Heart left ventricle (tissue), 16 donors: ENCODE results near the gene SEMA4A. TPM values are rescaled to one million over a fixed set of nuclear protein-coding genes. Genes with fewer than 3 reads are reported as not detected.

Experiments used
- ATAC-seq, 4 donors: fragments of 200-7000 bp; cut with Tn5 transposase; one replicate each; pipeline ENCODE4 v1.9.1; 2020 to 2022; ENCODE audit warnings: moderate library complexity in 4 of 4, mild to moderate bottlenecking in 3 of 4, moderate number of reproducible peaks in 1 of 4
- DNase-seq, 5 donors: peaks; one replicate each; pipeline ENCODE4 v3.0.0-alpha.2; 2020
- H3K27ac ChIP-seq, 12 donors: fragments of 200-600 bp; sonication (generic) in 4 of 12; one replicate each; pipeline versions ENCODE4 v1.5.0 to v1.8.0; 2016 to 2022; ENCODE audit warnings: mild to moderate bottlenecking in 2 of 12
- H3K27me3 ChIP-seq, 9 donors: fragments of 200-600 bp; sonication (generic) in 2 of 9; one replicate each; pipeline versions ENCODE4 v1.5.1 to v1.8.0; 2016 to 2022; ENCODE audit warnings: mild to moderate bottlenecking in 3 of 9
- H3K36me3 ChIP-seq, 9 donors: fragments of 200-600 bp; sonication (generic) in 2 of 9; one replicate each; pipeline versions ENCODE4 v1.5.0 to v1.8.0; 2018 to 2022; ENCODE audit warnings: mild to moderate bottlenecking in 2 of 9
- H3K4me1 ChIP-seq, 12 donors: fragments of 200-600 bp; sonication (generic) in 4 of 12; one replicate each; pipeline versions ENCODE4 v1.5.0 to v1.8.0; 2016 to 2022; ENCODE audit warnings: mild to moderate bottlenecking in 3 of 12
- H3K4me3 ChIP-seq, 12 donors: fragments of 200-600 bp; sonication (generic) in 4 of 12; one replicate each; pipeline versions ENCODE4 v1.5.0 to v1.8.0; 2017 to 2022; ENCODE audit warnings: mild to moderate bottlenecking in 9 of 12, moderate library complexity in 4 of 12
- H3K9me3 ChIP-seq, 12 donors: fragments of 200-600 bp; sonication (generic) in 4 of 12; one replicate each; pipeline versions ENCODE4 v1.5.0 to v1.8.0; 2016 to 2022; ENCODE audit warnings: mild to moderate bottlenecking in 1 of 12
- POLR2A ChIP-seq, 2 donors: fragments of 450-650 bp; IDR thresholded peaks; one replicate each; pipeline ENCODE4 v1.6.1; 2017; ENCODE audit warnings: antibody characterized with exemption in 2 of 2, mild to moderate bottlenecking in 2 of 2, moderate library complexity in 2 of 2
- WGBS, 4 donors: extraction: QIAGEN DNeasy Blood & Tissue Kit in 2 of 4; methylation state at CpG; one replicate each; pipeline versions ENCODE4 v1.1.5 to v1.1.7; 2013 to 2018; 5-methylcytosine and 5-hydroxymethylcytosine counted together
- intact Hi-C, 10 donors: fragments of 100-400 bp; cut with DNase I; formaldehyde crosslinking; loops; one replicate each; pipeline versions ENCODE4 v1.11.1 to v1.14.2; 2022
- polyA plus RNA-seq, 2 donors: library from polyadenylated mRNA; stranded (reverse); fragments of 200-250 nt; gene quantifications; one replicate each; pipeline ENCODE4 v1.2.3, GENCODE V29; 2013
- total RNA-seq, 9 donors: library from RNA; depleted of rRNA in 2 of 9; stranded (reverse); fragments of >200 nt in 2 of 9; fragmentation: NEBNext Ultra II Directional in 3 of 9; extraction: Animal tissue kit (Norgen Biotek cat#: 25700) in 3 of 9; gene quantifications; one replicate each; pipeline versions ENCODE4 v1.1.0 to v1.2.4, GENCODE V29; 2016 to 2023
- TF ChIP-seq, protein P1 (sequence below), 12 donors: fragments of 200-600 bp; sonication (generic) in 4 of 12; IDR thresholded peaks; one replicate each; pipeline versions ENCODE4 v1.5.0 to v1.8.0; 2018 to 2022; ENCODE audit warnings: antibody characterized with exemption in 12 of 12, mild to moderate bottlenecking in 5 of 12
- donor health status: ischemic (EF 13 %, LVEDD 7.1; RV severe dilation, severe dysfunction).
- donor health status: healthy with polysubstance abuse.
- donor health status: DM: no; HTN: yes; CAD: no.
- donor health status: DM: no; HTN: no; CAD: no.
- donor health status: ischemic (EF 25% LVEDD 6.9; RV normal size, moderate dysfunction).
- donor health status: ischemic (EF 25% LVEDD 5.7; RV mildly dilated, moderate dysfunction).
- donor health status: healthy.
- donor health status: DM: yes; HTN: yes; CAD: no.
- donor health status: ischemic (EF 35%, LVEDD 5.7; RV mildly dilated, moderate dysfunction).
- donor health status: nonischemic (EF 11% LVEDD 7.7; RV severe dilation, severe dysfunction).
- donor health status: DM: yes; HTN: yes; CAD: no.
- donor health status: PGD.
- donor health status: ischemic (EF 29% LVEDD 5.4; RV normal size, mild dysfunction).
- donor health status: nonischemic (EF 23%, LVEDD 6.1; RV moderate dilation, normal function).

The SEMA4A gene
- total and polyA plus RNA-seq, 11 donors = 0.60 to 10.2 (median 1.6) TPM

DNA sequence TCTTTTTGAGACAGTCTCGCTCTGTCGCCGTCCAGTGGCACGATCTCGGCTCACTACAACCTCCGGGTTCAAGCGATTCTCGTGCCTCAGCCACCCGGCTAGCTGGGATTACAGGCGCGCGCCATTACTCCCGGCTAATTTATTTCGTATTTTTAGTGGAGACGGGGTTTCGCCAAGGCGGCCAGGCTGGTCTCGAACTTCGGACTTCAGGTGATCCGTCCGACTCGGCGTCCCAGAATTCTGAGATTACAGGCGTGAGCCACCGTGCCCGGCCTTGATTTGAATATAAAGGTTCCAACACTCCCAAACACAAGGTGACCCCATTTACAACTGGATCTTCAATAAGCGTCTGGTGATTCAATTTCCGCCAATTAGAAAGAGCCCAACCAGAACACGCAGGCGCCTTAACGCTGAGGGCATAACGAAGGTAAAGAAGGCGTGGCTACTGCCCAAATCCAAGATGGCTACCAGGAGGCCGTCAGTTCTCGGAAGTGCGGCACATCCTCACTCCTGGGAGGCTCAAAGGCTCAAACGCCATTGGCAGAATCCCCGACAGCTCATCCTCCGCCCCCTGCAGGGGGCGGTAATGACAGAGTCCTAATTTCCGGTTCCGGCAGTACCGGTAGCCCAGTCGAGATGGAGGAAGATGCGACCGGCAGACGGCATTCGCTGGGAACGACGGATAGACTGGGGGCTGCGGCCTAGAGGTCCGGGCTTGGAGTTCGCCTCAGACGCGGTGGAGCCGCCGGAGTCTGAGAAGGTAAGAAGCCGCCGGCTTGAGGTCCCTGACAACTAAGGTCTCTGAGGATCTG is 40.3 kb downstream of the SEMA4A start, which contains the start of gene SLC25A44:
SLC25A44 (plus strand) TSS at position 617 of the 812 bp plus-strand sequence. CDS start 5,744 bp downstream, outside the sequence.
- Histone ChIP-seq H3K27me3 (no peaks in the 10 kb centered on the region), H3K36me3 (peaks cover 0 to 26% (median 5%) of the 10 kb centered on the region in 9 donors), H3K27ac (peak within 1 kb of the TSS in 11 of 12 donors; percentile 74 to 92 (median 88)), H3K9me3 (no peaks in the 10 kb centered on the region), H3K4me3 (peak within 1 kb of the TSS; percentile 59 to 99 (median 82)), H3K4me1 (peaks cover 0 to 51% (median 27%) of the 10 kb centered on the region in 12 donors)
- peak in 1 of 2 donors; percentile 71 for TF ChIP-seq POLR2A (IDR thresholded peaks at IDR 0.05)
- TF ChIP-seq, protein P1, sequence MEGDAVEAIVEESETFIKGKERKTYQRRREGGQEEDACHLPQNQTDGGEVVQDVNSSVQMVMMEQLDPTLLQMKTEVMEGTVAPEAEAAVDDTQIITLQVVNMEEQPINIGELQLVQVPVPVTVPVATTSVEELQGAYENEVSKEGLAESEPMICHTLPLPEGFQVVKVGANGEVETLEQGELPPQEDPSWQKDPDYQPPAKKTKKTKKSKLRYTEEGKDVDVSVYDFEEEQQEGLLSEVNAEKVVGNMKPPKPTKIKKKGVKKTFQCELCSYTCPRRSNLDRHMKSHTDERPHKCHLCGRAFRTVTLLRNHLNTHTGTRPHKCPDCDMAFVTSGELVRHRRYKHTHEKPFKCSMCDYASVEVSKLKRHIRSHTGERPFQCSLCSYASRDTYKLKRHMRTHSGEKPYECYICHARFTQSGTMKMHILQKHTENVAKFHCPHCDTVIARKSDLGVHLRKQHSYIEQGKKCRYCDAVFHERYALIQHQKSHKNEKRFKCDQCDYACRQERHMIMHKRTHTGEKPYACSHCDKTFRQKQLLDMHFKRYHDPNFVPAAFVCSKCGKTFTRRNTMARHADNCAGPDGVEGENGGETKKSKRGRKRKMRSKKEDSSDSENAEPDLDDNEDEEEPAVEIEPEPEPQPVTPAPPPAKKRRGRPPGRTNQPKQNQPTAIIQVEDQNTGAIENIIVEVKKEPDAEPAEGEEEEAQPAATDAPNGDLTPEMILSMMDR (IDR thresholded peaks at IDR 0.05) = peak; percentile 35 to 82 (median 66)
- ATAC-seq (peak; percentile 99 to 100 (median 100)), DNase-seq (peak; percentile 96 to 97 (median 97))
- WGBS, 4 donors = 2 to 6% (median 5%) methylated on average over 57 to 59 of the region's 59 CpGs
- intact Hi-C loops = loop anchor here in 2 of 10 donors (2.0 to 5.0 kb wide), 3 partner anchors 19 to 46 kb away; partner anchors contain the start of gene PMF1 (in 1 of the 2)

DNA sequence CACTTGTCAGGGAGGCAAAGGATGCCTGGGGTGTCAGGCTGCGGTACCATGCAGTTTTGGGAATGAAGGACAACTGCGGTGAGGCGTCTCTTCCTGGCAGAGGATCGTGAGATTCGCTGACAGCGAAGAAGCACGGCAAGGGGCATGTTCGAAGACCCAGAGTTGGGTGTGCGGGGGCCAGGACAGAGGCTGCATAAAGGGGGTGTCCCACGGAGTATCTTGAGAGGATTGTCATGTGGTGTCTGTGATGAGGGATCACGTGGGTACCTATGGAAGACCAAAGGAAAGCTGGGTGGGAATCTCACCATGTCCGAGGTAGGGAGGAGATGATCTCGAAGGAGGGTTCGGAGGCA is 40.9 kb downstream of the SEMA4A start:
- no peaks in the 10 kb centered on the region for H3K9me3 ChIP-seq
- H3K27me3 ChIP-seq = no peaks in the 10 kb centered on the region
- no peak for TF ChIP-seq POLR2A (IDR thresholded peaks at IDR 0.05)
- TF ChIP-seq, protein P1 (IDR thresholded peaks at IDR 0.05) = no peak
- peak overlapping the region in 11 of 12 donors; percentile 62 to 92 (median 87) for H3K27ac ChIP-seq
- peaks cover 0 to 29% (median 5%) of the 10 kb centered on the region in 9 donors for H3K36me3 ChIP-seq
- no peak for ATAC-seq
- WGBS, 4 donors = 12 to 14% (median 13%) methylated on average over 14 of the region's 14 CpGs
- no peak for DNase-seq
- intact Hi-C loops = loop anchor here in 2 of 10 donors (2.0 to 5.0 kb wide), 2 partner anchors 19 to 47 kb away; partner anchors contain the start of gene PMF1 (in 1 of the 2)
- H3K4me3 ChIP-seq = peak overlapping the region; percentile 59 to 99 (median 82)
- H3K4me1 ChIP-seq = peaks cover 0 to 53% (median 27%) of the 10 kb centered on the region in 12 donors

DNA sequence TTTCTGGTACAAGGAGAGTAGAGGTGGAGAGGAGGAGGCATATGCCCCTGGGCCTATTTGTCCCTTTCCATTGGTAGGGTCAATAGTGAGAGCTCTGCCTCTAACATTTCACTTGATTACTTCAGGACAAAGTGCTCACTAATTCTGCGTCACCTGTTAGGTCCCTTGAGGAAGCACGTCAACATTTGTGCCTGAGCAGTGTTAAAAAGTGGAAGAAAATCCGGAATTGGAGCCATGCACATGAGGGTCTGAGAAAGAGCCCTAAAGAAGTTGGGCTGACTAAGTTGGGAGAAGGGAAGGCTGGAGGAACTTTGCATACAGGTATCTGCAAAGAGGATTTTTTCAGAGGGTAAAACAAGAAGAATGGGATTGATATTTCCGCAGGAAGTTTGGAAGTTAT is 42.5 kb downstream of the SEMA4A start:
- no peak for ATAC-seq
- H3K4me3 ChIP-seq = no peak overlapping the region
- TF ChIP-seq POLR2A (IDR thresholded peaks at IDR 0.05) = no peak
- TF ChIP-seq, protein P1 (IDR thresholded peaks at IDR 0.05) = no peak
- intact Hi-C loops = loop anchor here in 2 of 10 donors (2.0 to 5.0 kb wide), 2 partner anchors 17 to 39 kb away; partner anchors contain the start of gene PMF1 (in 1 of the 2)
- H3K27ac ChIP-seq = peak overlapping the region in 1 of 12 donors; percentile 38
- H3K9me3 ChIP-seq = no peaks in the 10 kb centered on the region
- peaks cover 0 to 56% (median 27%) of the 10 kb centered on the region in 12 donors for H3K4me1 ChIP-seq
- no peaks in the 10 kb centered on the region for H3K27me3 ChIP-seq
- peaks cover 0 to 44% (median 18%) of the 10 kb centered on the region in 9 donors for H3K36me3 ChIP-seq
- no peak for DNase-seq
- 67 to 73% (median 70%) methylated on average over 4 of the region's 4 CpGs for WGBS, 4 donors

DNA sequence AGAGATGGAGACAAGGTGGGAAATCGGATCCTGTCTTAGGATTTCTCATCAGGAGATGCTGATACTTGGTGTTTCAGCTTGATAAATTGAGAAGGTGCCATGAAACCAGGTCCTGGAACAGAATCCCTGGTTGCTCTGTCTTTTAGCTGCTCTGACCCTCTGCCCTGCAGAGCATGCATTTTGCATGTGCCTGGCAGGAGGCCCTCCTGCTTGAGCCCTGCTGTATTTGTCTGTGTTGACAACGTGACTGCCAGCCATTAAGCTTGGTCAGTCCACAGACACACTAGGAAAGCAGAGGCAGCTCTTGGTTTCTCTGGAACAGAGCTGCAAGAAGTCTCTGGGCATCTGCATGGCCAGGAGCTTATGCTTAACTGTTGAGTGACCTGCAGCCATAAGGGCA is 43.1 kb downstream of the SEMA4A start:
- Histone ChIP-seq H3K27me3 (no peaks in the 10 kb centered on the region), H3K4me1 (peaks cover 0 to 59% (median 28%) of the 10 kb centered on the region in 12 donors), H3K9me3 (no peaks in the 10 kb centered on the region), H3K27ac (peak overlapping the region in 6 of 12 donors; percentile 1 to 38 (median 13)), H3K4me3 (no peak overlapping the region), H3K36me3 (peaks cover 0 to 50% (median 23%) of the 10 kb centered on the region in 9 donors)
- ATAC-seq = no peak
- WGBS, 4 donors = 49 to 64% (median 56%) methylated on average over 2 of the region's 2 CpGs
- no peak for TF ChIP-seq POLR2A (IDR thresholded peaks at IDR 0.05)
- TF ChIP-seq, protein P1 (IDR thresholded peaks at IDR 0.05) = no peak
- no peak for DNase-seq
- intact Hi-C loops = loop anchor here in 1 of 10 donors (5.0 kb wide), 1 partner anchor 39 kb away; no protein-coding TSS in a partner anchor
